CMK (cell line): ENCODE results near the gene GIMAP4.
"Not testable (repeated sequence)": the region's sequence is repeated elsewhere in the genome, so short reads cannot be mapped to it uniquely, and the experiment has no call there.

ENCODE experiments used
- DNase-seq: peaks from one replicate; pipeline ENCODE4 v3.0.0-alpha.2; 2010; ENCODE audit warnings: low read depth

GIMAP4 gene

DNA sequence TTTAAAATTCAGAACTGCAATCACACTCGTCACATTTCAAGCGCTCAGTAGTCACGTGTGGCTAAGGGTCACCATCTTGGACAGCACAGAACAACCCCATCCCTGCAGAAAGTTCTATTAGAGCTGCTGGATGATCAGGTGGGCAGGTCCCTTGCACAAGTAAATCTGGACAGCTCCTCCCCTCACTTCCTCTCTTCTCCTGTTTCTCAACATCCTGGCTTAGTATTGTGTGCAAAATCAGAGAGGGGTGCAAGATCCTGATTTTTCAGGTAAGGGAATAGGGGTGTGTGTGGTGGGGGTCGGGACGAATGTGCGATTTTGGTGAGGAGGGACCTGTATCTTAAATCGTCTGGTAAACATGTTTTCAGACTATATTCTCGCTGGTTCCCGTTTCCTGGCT lies at the start of gene GIMAP4:
TSS of gene GIMAP4 (plus strand) at position 222 of the 400 bp plus-strand sequence. CDS start 2,512 bp downstream, outside the sequence.
- DNase-seq = no peak

DNA sequence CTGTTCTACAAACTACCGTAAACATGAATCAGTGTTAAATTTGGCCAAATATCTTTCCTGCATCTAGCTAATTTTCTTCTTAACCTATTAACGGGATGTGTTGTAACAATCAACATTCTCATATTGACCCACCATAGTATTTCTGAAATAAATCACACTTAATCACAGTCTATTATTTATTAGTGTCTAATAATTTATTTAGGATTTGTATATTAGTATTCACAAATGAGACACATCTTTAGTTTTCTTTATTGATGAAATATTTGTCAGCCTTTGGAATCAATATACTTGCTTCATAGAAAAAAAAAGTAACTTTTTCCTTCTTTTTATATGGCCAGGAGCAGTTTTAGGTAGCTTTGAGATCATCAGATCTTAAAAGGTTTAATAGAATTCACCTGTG lies 47.9 kb upstream of the GIMAP4 start:
- DNase-seq = no peak

DNA sequence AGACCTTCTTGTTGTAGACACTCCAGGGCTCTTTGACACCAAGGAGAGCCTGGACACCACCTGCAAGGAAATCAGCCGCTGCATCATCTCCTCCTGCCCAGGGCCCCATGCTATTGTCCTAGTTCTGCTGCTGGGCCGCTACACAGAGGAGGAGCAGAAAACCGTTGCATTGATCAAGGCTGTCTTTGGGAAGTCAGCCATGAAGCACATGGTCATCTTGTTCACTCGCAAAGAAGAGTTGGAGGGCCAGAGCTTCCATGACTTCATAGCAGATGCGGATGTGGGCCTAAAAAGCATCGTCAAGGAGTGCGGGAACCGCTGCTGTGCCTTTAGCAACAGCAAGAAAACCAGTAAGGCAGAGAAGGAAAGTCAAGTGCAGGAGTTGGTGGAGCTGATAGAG lies 47.0 kb upstream of the GIMAP4 start:
- DNase-seq = no peak

DNA sequence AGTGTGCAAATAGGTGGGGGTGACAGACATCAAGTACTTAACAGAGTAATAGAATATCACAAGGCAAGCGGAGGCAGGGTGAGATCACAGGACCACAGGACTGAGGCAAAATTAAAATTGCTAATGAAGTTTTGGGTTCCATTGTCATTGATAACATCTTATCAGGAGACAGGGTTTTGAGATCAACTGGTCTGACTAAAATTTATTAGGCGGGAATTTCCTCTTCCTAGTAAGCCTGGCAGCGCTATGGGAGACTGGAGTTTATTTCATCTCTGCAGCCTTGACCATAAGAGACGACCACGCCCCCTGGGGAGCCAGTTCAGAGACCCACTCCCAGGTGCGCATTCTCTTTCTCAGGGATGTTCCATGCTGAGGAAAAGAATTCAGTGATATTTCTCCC lies 44.3 kb upstream of the GIMAP4 start:
- DNase-seq = not testable (repeated sequence)

DNA sequence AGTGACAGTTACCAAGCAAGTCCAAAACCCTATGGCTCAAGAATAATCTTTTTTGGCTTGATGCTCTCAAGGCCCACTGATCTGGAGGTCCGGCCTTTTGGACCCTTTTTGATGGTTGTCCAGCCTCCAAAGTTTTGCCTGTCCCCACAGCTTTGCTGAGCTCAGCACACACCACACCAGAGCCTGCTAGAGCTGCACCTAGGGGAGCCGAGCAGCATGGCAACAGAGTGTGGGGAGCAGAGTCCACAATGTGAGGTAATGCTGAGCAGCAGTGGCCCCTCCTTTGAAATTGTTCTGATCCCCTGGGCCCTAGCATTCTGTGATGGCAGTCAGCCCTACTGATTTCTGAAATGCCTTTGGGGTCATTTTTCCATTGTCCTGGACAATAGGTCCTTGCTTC lies 43.2 kb upstream of the GIMAP4 start:
- no peak for DNase-seq

DNA sequence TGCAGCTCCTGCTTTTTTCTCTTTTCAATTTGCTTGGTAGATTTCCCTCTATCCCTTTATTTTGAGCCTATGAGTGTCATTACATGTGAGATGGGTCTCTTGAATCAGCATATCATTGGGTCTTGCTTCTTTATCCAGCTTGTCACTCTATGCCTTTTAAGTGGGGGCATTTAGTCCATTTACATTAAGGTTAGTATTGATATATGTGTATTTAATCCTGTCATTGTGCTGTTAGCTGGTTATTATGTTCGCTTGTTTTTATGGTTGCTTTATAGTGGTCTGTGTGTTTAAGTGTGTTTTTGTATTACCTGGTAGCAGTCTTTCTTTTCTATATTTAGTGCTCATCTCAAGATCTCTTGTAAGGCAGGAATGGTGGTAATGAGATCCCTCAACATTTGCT lies 35.5 kb upstream of the GIMAP4 start:
- no peak for DNase-seq

DNA sequence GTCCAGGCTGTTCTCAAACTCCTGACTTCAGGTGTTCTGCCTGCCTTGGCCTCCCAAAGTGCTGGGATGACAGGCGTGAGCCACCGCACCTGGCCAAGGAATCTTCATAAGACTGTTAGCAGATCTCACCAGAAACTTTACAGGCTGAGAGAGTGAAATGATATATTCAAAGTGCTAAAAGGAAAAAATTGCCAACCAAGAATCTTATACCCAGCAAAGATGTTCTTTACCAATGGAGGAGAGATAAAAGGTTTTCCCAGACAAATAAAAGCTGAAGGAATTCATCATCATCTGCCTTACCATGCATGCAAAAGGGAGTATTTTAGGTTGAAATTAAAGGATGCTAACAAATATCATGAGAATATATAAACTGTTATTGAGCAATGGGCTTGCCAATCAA lies 28.9 kb upstream of the GIMAP4 start:
- no peak for DNase-seq

DNA sequence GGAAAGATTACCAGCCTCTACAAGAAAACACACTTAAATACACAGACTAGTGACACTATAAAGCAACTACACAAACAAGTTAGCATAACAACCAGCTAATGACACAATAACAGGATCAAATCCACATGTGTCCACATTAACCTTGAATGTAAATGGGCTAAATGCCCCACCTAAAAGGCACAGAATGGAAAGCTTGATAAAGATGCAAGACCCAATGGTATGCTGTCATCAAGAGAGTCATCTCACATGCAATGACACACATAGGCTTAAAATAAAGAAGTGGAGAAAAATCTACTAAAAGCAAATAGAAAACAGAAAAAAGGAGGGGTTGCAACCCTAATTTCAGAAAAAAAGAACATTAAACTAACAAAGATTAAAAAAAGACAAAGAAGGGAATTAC lies 14.0 kb upstream of the GIMAP4 start:
- no peak for DNase-seq

DNA sequence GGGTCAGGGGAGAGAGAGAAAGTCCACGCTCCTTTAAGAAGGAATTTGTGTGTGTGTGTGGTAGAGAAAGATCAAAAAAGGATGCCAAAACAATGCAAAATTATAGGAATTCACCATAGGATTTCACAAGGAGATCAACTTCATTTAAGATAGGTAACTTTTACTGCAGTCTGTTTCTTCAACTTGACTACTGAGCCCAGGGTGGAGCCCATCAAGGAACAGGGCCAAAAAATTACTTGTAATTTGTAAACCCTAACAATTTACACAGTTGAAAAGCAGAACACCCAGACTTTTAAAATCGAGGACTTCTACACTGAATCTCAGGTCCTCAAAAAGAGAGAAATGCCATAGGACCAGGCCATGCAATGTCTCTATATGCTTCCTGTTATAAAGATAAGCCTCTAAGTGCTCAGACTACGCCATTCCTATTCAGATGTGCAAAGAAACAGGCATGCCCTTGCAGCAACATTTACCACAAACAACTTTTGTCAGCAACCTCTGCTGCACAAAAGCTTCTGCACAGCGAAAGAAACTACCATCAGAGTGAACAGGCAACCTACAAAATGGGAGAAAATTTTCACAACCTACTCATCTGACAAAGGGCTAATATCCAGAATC lies 10.6 kb upstream of the GIMAP4 start:
- peak; percentile 38 for DNase-seq

DNA sequence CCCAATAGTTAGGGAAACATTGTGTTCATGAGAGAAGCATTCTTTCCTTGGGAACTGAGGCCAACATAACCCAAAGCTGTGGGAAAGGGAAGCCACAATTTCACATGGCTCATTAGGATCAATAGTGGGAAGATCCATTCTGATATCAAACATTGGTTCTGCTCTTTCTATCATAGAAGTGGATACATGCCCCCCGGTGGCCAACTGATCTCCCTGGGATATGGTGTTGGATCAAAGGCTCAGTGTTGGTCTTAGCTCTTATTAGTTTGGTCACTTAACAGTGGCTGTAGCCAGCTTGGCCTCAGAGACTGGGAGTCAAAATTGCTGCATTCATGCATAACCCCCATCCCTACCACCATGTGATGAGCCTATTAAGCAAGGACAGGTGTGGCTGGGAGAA lies 6.7 kb upstream of the GIMAP4 start:
- DNase-seq = no peak

DNA sequence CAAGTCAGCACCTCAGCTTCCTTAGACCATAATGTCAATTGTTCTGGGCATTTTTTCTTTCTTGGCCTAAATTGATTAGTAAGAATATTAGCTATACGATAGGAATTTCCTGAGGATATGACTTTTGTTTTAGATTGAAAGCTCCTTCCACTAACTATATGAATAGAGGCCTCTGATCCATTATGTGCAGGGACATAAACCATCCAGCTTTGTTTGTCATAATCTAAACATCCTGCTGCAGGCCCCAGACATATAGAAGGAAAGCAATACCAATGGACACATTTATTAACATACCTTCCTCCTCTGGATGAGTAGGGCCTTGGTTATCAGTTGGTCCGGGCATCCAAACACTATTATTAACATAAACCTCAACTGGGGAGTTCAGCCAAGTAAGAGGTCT lies 4.3 kb upstream of the GIMAP4 start:
- no peak for DNase-seq

DNA sequence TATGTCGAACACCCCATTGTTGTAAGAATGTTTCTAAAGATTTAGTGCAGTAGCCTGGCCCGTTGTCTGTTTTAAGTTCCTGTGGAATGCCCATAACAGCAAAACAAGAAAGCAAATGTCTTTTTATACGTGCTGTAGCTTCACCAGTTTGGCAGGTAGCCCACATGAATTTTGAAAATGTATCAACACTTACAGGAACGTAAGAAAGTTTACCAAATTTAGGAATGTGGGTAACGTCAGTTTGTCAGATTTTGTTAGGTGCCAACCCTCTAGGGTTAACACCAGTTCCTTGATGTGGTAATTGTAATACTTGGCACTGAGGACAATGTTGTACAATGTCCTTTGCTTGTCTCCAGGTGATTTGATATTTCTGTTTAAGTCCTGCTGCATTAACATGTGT lies 3.2 kb upstream of the GIMAP4 start:
- DNase-seq = no peak

DNA sequence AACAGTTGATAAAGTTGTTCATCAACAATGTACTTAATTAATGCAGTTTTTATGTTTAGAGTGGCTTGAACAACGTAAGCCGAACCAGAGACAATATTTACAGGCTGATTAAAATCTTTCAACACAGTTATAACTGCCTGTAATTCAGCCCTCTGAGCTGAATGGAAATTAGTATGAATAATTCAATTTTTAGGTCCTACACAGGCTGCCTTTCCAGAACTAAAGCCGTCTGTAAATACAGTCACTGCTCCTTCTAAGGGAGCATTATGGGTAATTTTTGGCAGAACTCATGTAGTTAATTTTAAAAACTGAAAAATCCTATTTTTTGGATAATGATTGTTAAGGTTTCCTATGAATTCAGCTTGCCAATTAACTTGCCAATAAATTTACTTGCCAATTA lies 2.6 kb upstream of the GIMAP4 start:
- DNase-seq = no peak

DNA sequence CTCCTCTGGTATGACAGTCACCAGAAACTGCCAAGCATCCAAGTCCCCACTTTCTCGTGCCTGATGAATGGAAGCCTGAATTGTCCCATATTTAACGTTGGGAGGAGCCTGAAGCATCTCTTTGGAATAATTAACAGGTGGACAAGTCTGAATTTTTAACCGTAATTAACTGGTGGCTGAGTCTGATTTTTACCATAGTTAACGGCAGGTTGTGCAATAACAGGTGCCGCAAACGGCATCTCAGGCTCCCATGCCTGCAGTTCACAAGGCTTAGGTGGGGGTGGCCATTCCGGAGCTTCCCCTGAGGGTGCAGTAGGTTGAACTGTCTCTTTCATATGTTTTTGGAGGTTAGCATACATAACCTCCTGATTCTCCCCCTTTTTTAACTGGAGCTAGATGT lies 2.0 kb upstream of the GIMAP4 start:
- DNase-seq = no peak

DNA sequence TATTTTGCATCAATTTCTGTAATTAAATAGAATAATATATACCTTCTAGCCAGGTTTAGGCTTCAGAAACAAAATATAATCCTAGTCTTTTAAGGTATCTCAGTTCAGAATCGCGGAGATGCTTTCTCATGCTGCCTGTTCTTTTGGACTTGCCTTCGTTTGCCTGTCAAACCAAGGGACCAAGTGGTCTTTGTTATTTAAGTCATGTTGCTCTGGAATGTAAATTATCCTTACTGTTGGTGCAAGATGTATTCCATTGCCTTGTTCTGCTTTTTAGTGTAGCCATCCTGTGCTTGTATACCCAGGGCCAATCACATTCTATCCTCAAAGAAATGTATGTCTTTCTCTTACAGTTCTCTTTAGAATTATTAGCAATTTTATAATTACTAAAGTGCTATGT lies 1.1 kb upstream of the GIMAP4 start:
- DNase-seq = no peak

DNA sequence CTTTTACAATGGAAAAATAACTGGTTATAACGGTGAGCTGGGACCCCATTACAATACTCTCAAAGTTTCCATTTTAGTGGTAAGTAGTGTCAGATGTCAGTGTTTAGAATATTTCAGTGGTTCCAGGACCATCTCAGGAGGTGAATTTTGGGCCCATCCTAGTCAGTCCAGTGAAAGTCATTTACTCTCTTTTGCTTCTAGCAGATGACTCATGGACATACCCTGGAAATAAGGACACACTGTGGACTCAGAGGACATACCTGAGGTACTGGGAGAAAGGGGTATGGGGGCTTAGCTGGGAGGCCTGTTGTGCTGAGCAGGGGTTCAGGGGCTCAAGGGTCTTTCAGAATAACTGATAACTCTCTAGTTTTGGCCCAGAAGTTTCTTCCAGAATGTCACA lies 618 bp upstream of the GIMAP4 start:
- no peak for DNase-seq

DNA sequence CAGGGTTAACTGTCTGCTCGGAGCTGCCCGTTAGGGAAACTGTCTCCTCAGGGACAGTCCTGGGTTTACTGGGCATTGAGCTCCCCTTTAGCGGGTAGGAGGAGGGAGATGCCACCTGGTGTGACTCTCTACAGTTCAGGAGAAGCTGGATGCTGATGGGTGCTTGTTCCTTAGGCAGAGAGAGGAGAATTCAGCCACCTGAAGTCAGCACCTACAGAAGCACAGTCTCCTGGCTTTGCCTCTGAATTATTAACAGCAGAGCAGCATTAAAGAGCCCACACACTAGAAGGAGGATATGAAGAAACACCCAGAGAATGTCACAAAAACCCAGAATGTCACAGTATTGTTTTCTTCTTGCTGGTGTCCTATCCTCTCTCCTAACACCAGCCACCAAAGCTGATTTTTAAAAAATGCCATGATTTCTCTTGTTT lies 696 bp downstream of the GIMAP4 start:
- no peak for DNase-seq

DNA sequence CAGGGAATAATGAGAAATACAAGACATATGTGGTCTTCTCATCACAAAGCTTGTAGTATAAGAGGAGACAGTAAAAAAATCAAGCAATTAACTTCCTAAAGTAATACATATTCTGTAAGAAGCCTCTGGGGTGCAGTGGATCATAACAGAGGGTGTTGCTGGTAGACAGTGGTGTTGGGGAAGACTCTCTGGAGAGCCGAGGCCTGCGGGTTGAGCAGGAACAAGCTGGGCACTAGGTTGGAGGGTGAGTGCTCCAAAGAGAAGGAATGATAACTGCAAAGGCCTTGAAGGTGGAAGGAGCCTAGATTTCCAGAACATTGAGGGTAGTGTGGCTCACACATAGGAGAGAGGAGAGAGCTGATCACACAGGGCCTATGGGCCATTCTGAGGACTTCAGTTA lies 1.5 kb downstream of the GIMAP4 start:
- DNase-seq = no peak

DNA sequence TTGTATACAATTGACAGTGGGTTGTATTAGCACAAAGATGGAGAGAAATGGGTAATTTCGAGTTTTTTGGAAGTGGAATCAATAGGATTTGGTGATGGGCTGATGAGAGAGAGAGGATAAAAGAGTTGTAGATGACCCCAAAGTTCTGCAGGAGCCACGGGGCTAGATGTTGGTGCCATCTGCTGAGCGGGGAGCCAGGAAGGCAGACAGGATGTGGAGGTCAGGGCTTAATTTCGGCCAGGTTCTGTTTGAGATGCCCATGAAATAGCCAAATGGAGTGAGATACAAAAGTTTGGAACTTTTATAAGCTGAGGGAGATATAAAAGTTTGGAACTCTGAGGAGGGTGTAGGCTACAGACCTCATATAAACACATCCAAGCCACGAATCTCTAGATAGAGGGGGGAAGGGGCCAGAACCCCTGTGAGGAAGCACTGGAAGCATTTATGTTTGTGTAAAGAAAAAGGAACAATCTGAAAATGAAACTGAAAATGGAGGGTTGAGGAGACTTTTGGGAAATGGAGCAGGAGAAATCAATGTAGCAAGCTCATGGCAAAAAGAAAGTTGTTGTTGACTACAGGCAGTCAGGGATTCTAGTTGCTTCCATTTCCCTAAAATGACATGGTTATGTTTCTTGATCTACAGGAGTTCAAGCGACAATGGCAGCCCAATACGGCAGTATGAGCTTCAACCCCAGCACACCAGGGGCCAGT lies 2.2 kb downstream of the GIMAP4 start:
- DNase-seq = no peak

DNA sequence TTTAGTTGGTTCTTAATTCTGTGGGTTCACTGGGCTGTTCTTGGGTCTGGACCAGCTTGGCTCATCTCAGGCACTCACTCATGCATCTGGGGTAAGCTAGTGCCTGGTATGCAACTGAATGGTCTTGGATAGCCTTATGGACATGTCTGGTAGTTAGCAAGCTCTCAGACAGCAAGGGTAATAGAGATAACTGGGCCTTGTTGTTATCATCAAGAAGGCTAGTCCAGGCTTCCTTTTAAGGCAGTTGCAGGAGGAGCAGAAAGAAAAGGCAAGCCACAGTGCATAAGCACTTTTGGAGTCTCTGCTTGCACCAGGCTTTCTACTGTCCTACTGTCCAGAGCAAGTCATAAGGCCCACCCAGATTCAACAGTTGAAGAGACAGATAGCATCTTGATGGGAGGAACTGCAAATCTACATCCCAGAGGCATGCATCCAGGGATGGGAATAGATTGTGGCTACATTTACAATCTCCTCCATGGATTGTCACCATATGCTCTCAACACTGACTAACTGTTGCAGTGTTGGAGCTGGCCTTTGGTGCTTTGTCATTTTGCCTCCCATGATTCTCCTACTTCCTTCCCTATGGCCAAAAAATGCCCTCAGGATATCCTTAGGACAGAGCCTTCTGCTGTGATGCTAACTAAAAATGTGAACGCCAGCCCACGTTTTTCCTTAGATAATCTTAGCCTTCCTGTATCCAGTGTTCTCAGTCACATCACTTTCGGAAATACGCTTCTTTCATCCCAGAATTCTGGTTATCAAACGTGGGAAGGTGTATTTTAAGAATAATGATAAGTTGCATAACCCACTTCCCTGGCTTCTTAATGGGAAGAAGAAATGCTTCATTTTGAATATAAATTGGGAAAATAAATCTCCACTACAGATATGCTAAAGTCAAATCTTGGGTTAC lies 3.6 kb downstream of the GIMAP4 start:
- DNase-seq = peak; percentile 80

DNA sequence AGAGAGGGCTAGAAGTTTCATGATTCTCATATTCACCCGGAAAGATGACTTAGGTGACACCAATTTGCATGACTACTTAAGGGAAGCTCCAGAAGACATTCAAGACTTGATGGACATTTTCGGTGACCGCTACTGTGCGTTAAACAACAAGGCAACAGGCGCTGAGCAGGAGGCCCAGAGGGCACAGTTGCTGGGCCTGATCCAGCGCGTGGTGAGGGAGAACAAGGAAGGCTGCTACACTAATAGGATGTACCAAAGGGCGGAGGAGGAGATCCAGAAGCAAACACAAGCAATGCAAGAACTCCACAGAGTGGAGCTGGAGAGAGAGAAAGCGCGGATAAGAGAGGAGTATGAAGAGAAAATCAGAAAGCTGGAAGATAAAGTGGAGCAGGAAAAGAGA lies 5.3 kb downstream of the GIMAP4 start:
- DNase-seq = no peak

DNA sequence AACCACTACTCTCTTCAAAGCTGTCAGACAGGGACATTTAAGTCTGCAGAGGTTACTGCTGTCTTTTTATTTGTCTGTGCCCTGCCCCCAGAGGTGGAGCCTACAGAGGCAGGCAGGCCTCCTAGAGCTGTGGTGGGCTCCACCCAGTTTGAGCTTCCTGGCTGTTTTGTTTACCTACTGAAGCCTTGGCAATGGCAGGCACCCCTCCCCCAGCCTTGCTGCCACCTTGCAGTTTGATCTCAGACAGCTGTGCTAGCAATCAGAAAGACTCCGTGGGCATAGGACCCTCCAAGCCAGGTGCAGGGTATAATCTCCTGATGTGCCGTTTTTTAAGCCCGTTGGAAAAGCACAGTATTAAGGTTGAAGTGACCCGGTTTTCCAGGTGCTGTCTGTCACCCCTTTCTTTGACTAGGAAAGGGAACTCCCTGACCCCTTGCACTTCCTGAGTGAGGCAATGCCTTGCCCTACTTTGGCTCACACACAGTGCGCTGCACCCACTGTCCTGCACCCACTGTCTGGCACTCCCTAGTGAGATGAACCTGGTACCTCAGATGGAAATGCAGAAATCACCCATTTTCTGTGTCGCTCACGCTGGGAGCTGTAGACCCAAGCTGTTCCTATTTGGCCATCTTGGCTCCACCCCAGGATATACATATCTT lies 12.9 kb downstream of the GIMAP4 start:
- DNase-seq = not testable (repeated sequence)
